UCSD-AML1 (cell line): ENCODE data around the gene PRKCH.
"Not testable (repeated sequence)": the region's sequence is repeated elsewhere in the genome, so short reads cannot be mapped to it uniquely, and the experiment has no call there.

Experiments
- DNase-seq: peaks from one replicate; lab custom pipeline; 2025; ENCODE audit not compliant: unreplicated experiment; lab: John Stamatoyannopoulos, UW

Gene PRKCH

GRCh38 chr14:61451891-61452400 lies 130.6 kb downstream of the PRKCH start:
- DNase-seq, result no peak

DNA sequence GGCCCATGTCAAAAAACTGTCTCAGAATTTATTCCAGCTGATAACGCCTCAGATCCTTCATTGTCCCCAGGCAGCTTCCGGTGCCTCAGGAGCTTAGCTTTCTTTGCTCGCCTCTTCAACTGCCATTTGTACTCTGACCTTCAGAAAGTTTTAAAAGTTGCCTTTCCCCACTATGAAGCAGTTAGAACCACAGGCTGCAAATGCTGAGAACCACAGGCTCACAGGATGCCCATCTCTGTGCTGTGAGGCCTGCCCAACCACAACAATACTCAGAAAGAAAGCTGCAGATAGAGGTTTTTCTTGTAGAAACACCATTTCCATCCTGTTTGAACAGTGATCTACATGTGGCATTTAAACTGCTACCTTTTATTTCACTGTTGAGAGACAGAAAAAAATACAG lies 131.1 kb downstream of the PRKCH start:
- DNase-seq, result no peak

- DNase-seq, result no peak
These were observed 131.9 kb downstream of the PRKCH start for GRCh38 chr14:61453103-61453767.

- DNase-seq, result no peak
These were observed 133.2 kb downstream of the PRKCH start for GRCh38 chr14:61454545-61454944.

GRCh38 chr14:61455351-61455750 lies 134.0 kb downstream of the PRKCH start:
- DNase-seq, result no peak

DNA sequence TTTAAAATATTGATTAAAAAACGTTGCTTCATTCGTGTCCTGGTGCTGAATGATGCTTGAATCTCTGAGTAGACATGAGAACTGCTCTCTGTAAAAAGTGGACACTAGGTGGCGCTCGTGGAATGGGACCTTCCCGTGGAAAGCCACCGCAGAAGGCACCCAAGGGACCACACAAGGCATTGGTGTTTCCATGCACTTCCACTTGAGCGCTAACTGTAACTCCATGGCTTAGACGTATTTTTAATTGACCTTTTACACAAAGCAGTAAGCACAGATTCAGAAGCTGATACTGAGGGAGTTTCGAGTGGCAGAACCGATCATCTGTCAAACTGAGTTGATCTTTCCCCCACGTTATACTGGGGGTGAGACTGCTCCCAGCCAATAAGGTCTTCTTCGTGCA lies 135.3 kb downstream of the PRKCH start:
- DNase-seq, result peak; percentile 57

- DNase-seq, result no peak
These were observed 137.4 kb downstream of the PRKCH start for GRCh38 chr14:61458766-61459165.

DNA sequence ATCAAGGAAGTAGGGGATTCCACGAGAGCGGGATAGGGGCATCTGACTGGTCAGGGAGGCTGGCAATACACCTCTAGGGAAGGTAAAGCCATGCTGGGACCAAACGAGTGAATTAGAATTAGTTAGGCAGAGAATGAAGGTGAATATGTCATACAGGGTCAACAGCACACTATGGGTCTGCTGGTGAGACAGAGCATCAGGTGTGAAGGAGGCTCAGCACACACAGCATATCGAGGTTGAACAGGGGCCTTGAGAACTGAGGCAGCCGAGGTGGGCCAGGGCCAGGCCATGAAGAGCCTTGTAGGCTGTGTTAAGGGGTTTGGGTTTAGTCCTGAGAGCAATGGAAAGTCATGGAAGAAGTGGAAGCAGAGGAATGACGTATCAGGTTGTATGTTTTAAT lies 137.8 kb downstream of the PRKCH start:
- DNase-seq, result no peak

DNA sequence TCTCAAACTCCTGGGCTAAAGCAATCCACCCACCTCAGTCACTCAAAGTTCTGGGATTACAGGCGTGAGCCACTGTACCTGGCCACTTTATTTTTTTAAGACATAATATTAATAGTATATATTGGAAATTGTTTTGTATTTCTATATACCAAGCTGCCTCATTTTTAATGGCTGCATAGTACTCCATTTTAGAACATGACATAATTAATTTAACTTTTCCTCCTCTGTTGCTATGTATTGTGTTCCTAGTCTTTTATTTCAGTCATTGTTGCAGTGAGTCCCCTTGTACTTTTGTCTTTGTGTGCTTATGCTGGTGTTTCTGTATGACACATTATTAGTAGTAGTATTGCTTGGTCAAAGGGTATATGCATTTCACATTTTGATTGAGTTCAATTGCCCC lies 138.7 kb downstream of the PRKCH start:
- no peak for DNase-seq

DNA sequence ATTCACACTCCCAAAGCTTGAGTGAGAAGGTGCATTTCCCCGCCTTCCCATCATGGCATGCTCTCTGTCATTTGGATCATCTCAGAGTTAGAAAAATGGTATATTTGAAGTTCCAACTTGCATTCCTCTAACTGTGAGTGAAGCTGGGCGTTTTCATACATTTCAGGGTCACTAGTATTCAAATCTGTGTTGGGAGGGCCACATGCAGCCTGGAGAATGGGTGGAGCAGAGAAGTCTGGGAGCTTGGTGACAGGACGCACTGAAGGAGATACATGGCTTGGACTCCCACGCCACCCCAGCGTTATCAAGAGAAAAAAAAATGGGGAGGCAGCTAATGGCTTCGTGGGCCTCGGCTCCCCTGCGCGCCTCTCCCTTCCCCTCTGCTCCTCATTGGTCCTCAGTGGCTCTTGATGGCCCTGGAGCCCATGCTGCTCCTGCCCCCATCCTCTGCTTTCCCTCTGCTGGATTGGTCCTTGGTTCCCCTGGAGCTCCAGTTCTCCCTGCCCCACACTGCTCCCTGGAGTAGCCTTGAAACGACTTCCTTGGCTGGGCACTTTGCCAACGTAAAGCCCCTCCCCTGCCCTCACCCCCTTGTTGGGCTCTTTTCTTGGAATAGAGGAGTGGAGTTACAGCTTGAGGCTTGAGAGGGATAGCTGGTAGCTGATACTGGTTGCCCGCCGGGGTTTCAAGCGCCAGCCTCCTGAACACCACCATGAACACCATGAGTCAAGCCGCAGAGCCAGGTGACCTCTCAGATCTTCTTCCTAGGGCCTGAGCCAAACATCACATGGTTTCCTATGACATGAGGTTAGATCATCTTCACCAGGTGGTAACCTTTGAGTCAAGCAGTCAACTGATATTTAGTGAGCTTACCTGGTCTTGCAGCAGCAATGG lies 139.6 kb downstream of the PRKCH start:
- no peak for DNase-seq

DNA sequence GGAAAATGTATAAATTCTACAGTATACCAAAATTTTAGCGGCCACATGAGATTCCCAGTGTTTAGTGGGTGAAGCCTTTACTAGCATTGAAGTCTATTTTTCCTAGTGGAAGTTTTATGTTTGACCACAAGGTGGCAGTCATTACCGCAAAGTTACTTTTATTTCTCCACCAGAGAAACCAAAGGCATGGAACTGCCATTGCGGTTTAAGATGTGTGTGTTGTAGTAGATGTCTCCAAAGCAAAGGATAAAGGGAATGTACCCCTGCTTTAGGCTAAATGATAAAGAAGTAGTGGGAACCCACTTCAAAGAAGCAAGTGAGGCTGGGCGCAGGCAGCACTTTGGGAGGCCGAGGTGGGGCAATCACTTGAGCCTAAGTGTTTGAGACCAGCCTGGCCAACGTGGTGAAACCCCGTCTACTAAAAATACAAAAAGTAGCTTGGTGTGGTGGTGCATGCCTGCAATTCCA lies 140.5 kb downstream of the PRKCH start:
- DNase-seq, result no peak

DNA sequence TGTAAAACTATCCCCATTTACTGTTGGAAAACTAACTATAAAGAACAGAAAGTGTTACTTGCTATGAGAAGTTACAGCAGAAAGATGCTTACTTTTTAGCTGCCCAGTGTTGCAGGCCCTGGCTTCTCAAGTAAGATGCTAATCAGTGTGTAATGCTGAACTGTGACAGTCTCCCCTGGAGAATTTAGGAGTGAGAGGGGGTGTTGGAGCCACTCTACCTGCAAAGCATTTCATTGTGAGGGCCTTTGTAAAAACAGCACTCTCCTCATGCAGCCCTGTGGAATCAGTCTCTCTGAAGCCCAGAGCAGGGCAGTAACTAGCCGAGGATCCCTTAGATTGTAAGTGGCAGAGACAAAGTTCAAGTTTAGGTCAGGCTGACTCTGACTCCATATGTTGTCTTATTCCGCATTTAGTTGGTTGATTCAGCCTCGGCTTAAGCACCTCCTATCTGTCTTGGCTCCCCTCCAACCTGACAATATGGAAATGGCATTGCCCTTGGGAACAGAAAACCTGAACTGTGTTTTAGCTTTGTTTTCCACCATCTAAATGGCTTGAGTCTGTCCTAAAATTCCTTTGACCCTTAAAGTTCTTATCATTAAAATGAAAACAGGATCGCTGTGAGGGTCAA lies 141.3 kb downstream of the PRKCH start:
- no peak for DNase-seq

DNA sequence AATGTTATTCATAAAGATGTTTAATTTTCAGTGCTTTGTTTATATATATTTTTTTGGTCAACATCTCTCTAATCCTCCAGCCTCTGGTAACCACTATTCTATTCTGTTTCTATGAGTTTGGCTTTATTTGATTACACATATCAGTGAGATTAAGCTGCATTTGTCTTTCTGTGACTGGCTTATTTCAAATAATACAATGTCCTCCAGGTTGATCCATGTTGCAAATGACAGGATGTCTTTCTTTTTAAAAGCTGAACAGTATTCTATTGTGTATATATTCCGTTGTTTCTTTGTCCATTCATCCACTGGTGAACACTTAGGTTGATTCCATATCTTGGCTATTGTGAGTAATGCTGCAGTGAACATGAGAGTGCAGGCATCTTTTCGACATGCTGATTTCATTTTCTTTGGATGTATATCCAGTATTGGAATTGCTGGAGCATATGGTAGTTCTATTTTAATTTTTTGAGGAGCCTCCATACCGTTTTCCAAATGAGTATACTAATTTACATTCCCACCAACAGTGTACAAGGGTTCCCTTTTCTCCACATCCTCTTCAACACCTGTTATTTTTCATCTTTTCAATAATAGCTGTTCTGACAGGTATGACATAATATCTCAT lies 142.4 kb downstream of the PRKCH start:
- no peak for DNase-seq

DNA sequence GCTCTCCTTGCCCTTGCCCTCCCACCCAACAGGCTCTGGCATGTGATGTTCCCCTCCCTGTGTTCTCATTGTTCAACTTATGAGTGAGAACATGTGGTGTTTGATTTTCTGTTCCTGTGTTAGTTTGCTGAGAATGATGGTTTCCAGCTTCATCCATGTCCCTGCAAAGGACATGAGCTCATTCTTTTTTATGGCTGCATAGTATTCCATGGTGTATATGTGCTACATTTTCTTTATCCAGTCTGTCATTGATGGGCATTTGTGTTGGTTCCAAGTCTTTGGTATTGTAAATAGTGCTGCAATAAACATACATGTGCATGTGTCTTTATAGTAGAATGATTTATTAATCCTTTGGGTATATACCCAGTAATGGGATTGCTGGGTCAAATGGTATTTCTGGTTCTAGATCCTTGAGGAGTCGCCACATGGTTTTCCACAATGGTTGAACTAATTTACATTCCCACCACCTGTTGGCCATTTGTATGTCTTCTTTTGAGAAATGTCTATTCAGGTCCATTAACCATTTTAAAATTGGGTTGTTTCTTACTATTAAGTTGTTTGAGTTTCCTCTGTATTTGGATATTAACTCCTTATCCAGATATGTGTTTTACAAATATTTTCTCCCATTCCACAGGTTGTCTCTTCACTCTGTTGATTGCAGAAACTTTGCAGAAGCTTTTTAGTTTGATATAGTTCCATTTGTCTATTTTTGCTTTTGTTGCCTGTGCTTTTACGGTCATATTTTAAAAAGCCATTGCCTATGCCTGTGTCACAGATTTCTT lies 143.4 kb downstream of the PRKCH start:
- not testable (repeated sequence) for DNase-seq

GRCh38 chr14:61466249-61466904 lies 145.0 kb downstream of the PRKCH start:
- no peak for DNase-seq

DNA sequence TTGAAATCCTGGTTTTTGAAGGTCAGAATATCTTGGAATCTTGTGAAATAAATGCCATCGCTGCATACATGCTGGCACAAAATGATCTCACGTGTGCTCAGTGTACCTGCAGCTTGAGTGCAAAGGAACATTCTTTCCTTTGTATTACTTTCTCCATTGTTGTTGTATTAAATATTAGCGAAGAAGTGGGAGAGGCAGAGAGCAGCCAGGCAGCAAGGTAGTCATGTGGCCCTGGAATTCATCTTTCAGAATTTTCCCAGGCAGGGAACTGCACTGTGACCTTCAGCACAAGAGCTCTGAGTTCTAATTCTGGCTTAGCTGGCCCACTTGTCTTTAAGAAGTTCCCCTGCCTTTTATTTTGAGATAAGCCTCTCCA lies 145.5 kb downstream of the PRKCH start:
- DNase-seq, result no peak

GRCh38 chr14:61467296-61467695 lies 145.9 kb downstream of the PRKCH start:
- DNase-seq, result no peak

DNA sequence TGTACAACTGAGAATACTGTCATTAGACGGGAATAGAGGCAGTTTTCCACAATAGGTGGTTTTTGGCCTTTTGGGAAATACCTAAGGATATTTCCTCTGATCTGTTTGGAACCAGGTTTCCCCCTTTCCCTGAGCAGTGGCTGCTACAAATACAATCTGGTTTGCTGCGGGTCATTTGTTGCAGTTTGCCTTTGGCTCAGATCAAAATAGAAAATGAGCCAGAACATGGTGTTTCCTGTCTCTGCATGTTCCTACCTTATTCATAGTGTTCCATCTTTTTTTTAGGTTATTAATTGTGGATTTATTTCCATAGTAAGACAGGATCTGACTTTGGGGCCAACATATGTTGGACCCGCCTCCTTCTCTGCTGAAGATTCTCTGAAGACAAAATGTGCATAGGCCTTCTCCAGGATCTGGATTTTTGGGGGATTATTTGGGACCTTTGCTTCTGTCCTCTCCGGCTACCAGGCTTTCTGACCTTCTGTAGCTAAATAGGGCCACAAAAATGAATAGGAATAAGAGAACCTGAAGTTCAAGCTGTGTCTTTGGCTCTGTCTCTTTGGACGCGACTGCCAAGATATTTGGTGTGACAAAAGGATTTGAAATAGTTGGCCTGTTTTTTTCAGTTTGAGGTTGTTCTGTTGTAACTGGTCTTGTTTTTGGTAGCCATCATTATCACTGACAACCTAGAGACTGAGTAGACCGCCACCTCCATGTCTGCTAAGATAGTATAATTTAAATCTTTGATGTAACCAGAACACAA lies 146.9 kb downstream of the PRKCH start:
- DNase-seq, result no peak

GRCh38 chr14:61469781-61470180 lies 148.4 kb downstream of the PRKCH start:
- no peak for DNase-seq
